Measurements from ENCODE around the gene DNAJB1. TPM values are rescaled to one million over a fixed set of nuclear protein-coding genes. Genes with fewer than 3 reads are reported as not detected.

DNAJB1 gene
- total RNA-seq, 1 experiment from 2014 or later: 110 TPM

DNA sequence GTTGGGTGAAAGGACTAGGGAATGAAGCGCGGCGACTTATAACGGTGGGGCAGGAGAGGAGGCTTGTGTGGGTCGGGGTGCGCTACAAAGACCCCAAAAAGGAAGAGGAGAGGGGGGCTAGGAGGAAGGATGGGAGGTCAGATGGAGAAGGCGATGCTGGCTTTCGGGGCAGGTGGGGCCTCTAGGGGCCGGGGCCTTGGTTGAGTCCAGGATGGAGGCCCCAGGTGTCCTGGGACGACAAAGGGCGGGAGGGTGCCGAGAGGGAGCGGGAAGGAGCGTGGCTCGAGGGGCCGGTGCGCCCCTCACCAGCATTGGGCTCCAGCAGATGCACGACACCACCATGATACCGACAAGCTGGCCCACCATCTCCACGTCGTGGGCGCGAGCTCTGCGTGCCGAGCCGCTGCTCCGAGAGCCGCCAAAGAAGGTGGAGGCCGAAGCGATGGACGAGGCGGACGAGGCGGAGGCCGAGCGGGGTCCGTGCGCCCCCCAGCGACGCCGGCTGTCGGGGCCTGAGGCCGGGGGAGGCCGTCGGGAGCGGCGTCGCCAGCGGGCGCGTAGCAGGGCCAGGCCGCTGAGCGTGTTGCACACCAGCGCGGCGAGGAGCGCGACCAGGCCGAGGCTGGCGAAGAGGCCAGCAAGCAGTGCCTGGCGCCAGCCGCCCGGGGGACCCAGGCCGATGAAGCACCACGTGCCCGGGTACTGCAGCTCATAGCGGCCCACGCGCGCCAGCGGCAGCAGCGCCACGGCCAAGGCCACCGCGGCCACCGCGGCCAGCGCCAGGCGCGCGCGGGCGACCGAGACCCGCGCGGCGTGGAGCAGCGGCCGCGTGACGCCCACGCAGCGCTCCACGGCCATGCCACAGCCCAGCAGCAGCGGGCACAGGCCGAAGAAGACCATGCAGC is 44.9 kb downstream of the DNAJB1 start:
- no peak for DNase-seq (ENCODE audit: low spot score)

- no peak for DNase-seq (ENCODE audit: low spot score)
These were observed 45.8 kb downstream of the DNAJB1 start for GRCh38 chr19:14472202-14472938.

DNA sequence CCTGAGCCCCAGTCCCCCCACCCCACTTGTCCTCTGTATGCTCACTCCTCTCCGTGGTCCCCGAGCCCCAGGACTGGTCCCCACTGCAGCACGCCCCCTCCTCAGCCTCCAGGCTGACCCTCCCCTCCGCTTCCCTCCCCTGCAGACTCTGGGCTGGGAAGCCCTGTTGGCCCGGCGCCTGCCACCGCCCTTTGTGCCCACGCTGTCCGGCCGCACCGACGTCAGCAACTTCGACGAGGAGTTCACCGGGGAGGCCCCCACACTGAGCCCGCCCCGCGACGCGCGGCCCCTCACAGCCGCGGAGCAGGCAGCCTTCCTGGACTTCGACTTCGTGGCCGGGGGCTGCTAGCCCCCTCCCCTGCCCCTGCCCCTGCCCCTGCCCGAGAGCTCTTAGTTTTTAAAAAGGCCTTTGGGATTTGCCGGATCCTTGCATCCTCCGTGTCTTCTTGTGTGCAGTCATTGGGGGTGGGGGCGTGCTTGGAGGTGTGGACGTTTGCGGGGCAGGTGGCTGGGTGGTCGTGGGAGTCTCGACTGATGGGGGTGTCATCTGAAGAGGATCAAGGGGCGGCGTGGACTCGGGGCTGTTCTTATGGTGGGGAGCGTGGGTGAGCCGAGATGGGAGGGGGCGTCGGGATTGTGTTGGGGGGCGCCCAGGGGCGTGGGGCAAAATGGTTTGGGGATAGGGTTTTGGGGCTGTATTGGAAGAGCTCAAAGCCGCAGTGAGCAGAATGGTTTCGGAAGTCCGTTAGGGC is 46.6 kb downstream of the DNAJB1 start:
- no peak for DNase-seq (ENCODE audit: low spot score)

GRCh38 chr19:14470031-14470876 is 47.9 kb downstream of the DNAJB1 start:
- DNase-seq (ENCODE audit: low spot score): no peak

DNA sequence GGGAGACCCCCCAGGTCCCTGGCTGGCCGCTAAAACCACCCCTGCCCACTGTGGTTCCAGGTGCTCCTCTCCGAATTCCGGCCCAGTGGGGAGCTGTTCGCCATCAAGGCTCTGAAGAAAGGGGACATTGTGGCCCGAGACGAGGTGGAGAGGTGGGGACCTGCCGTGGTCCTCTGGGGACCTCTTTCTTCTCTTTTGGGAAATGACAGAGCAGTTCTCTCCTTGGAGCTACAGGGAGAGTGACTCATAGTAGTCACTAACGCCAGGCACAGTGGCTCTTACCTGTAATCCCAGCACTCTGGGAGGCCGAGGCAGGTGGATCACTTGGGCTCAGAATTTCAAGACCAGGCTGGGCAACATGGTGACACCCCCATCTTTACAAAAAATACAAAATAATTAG is 50.4 kb downstream of the DNAJB1 start:
- peak; percentile 6 for DNase-seq (ENCODE audit: low spot score)

DNA sequence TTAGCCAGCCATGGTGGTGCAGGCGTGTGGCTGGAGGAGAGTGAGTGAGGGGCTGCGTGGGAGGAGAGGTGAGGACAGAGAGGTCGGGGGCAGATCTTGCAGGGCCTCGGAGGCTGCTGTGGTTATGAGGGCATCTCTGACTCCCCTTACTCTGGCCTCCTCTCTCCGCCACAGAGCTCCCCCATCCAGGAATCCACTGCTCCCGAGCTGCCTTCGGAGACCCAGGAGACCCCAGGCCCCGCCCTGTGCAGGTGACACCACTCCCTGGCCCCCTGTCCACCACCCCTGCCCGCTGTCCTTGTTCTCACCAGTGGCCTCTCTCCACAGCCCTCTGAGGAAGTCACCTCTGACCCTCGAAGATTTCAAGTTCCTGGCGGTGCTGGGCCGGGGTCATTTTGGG is 50.8 kb downstream of the DNAJB1 start:
- no peak for DNase-seq (ENCODE audit: low spot score)

Other genes starting within 250 kb of the DNAJB1 start
- gene ADGRE5, start 137.0 kb downstream of the DNAJB1 start, total RNA-seq (2014; rRNA removed; shearing (Covaris generic)): 9.5 and 13.0 TPM in 2 replicates
- 162 and 211 TPM in 2 replicates for gene DDX39A, start 99.1 kb downstream of the DNAJB1 start, total RNA-seq (2014; rRNA removed; shearing (Covaris generic))
- gene PKN1, start 85.1 kb downstream of the DNAJB1 start, total RNA-seq (2014; rRNA removed; shearing (Covaris generic)): 19.0 and 28.7 TPM in 2 replicates
- gene PTGER1, start 43.0 kb downstream of the DNAJB1 start, total RNA-seq (2014; rRNA removed; shearing (Covaris generic)): not detected in 2 replicates
- gene GIPC1, start 22.3 kb downstream of the DNAJB1 start, total RNA-seq (2014; rRNA removed; shearing (Covaris generic)): 36.5 and 62.6 TPM in 2 replicates
- 80.7 and 124 TPM in 2 replicates for gene TECR, start 11.2 kb upstream of the DNAJB1 start, total RNA-seq (2014; rRNA removed; shearing (Covaris generic))
- 268 and 303 TPM in 2 replicates for gene NDUFB7, start 53.7 kb upstream of the DNAJB1 start, total RNA-seq (2014; rRNA removed; shearing (Covaris generic))
- not detected in 2 replicates for gene CLEC17A, start 64.7 kb upstream of the DNAJB1 start, total RNA-seq (2014; rRNA removed; shearing (Covaris generic))
- gene ADGRE3, start 156.4 kb upstream of the DNAJB1 start, total RNA-seq (2014; rRNA removed; shearing (Covaris generic)): not detected in 2 replicates
- 1.9 and 8.5 TPM in 2 replicates for gene ZNF333, start 171.7 kb upstream of the DNAJB1 start, total RNA-seq (2014; rRNA removed; shearing (Covaris generic))

Measured in H4 (cell line).